SJSA1 (cell line): ENCODE results near the gene PRELID1. TPM values are rescaled to one million over a fixed set of nuclear protein-coding genes. Genes with fewer than 3 reads are reported as not detected.

Source experiments
- total RNA-seq: library from RNA; depleted of rRNA; stranded (reverse); fragments of >200 nt; shearing (Covaris generic); gene quantifications from 2 replicates; pipeline ENCODE4 v1.2.3, GENCODE V29; 2014; rRNA removed

Gene PRELID1
- total RNA-seq, 1 experiment from 2014 or later: 456 TPM

Other genes starting within 250 kb of the PRELID1 start
- gene FGFR4, start 216.9 kb upstream of the PRELID1 start, total RNA-seq: 1.3 and 4.1 TPM in 2 replicates
- gene NSD1, start 170.0 kb upstream of the PRELID1 start, total RNA-seq: 41.4 and 47.7 TPM in 2 replicates
- gene RAB24, start 80 bp upstream of the PRELID1 start, total RNA-seq: 37.6 and 56.2 TPM in 2 replicates
- gene MXD3, start 8.1 kb downstream of the PRELID1 start, total RNA-seq: 121 and 296 TPM in 2 replicates
- 360 and 397 TPM in 2 replicates for gene LMAN2, start 47.9 kb downstream of the PRELID1 start, total RNA-seq
- gene RGS14, start 54.1 kb downstream of the PRELID1 start, total RNA-seq: 1.6 TPM in 1 of 2 replicates, not detected in the other
- not detected in 2 replicates for gene SLC34A1, start 80.6 kb downstream of the PRELID1 start, total RNA-seq
- gene PFN3, start 96.9 kb downstream of the PRELID1 start, total RNA-seq: not detected in 2 replicates
- 0.74 and 3.9 TPM in 2 replicates for gene F12, start 105.8 kb downstream of the PRELID1 start, total RNA-seq
- gene GRK6, start 122.9 kb downstream of the PRELID1 start, total RNA-seq: 103 and 113 TPM in 2 replicates
- 7.4 and 12.6 TPM in 2 replicates for gene PRR7, start 143.0 kb downstream of the PRELID1 start, total RNA-seq
- 147 and 149 TPM in 2 replicates for gene DBN1, start 169.8 kb downstream of the PRELID1 start, total RNA-seq
- 175 and 274 TPM in 2 replicates for gene PDLIM7, start 193.8 kb downstream of the PRELID1 start, total RNA-seq
- gene DOK3, start 206.0 kb downstream of the PRELID1 start, total RNA-seq: 1.8 and 4.2 TPM in 2 replicates
- gene DDX41, start 213.2 kb downstream of the PRELID1 start, total RNA-seq: 131 and 150 TPM in 2 replicates